CD14-positive monocyte (primary cell): ENCODE measurements around the gene GPR139. TPM values are rescaled to one million over a fixed set of nuclear protein-coding genes. Genes with fewer than 3 reads are reported as not detected.

ENCODE experiments used
- DNase-seq, 3 donors: peaks; one replicate each; pipeline ENCODE4 v3.0.0-alpha.2; 2011 to 2022
- H2AFZ ChIP-seq: 2 replicates; pipeline ENCODE4 v1.6.0; 2012; ENCODE audit warnings: mild to moderate bottlenecking, low read depth, low read length, inconsistent platforms; ENCODE audit not compliant: insufficient read depth, poor library complexity, severe bottlenecking
- H3K27ac ChIP-seq, 2 donors: 1 replicate in 1 of 2; 2 replicates in 1 of 2; pipeline ENCODE4 v1.5.1; 2012 to 2013; ENCODE audit warnings: low read length in 2 of 2, control low read depth in 1 of 2, inconsistent platforms in 1 of 2, low read depth in 1 of 2, mild to moderate bottlenecking in 1 of 2
- H3K27me3 ChIP-seq, 2 donors: one replicate each; pipeline versions ENCODE4 v1.6.0 to v1.6.1; 2011 to 2013; ENCODE audit warnings: low read length in 2 of 2; ENCODE audit not compliant: control insufficient read depth in 2 of 2, insufficient read depth in 2 of 2
- H3K36me3 ChIP-seq, 2 donors: replicated peaks in 1 of 2; 1 replicate in 1 of 2; 2 replicates in 1 of 2; pipeline versions ENCODE4 v1.5.1 to v1.6.1; 2012 to 2013; ENCODE audit warnings: low read length in 2 of 2, control low read depth in 1 of 2, inconsistent platforms in 1 of 2, mild to moderate bottlenecking in 1 of 2; ENCODE audit not compliant: insufficient read depth in 2 of 2, control insufficient read depth in 1 of 2
- H3K4me1 ChIP-seq, 2 donors: 1 replicate in 1 of 2; 2 replicates in 1 of 2; pipeline versions ENCODE4 v1.5.1 to v1.6.1; 2012 to 2013; ENCODE audit warnings: low read length in 2 of 2, control low read depth in 1 of 2, inconsistent platforms in 1 of 2, mild to moderate bottlenecking in 1 of 2, moderate library complexity in 1 of 2; ENCODE audit not compliant: insufficient read depth in 2 of 2, control insufficient read depth in 1 of 2
- H3K4me2 ChIP-seq: replicated peaks from 2 replicates; pipeline ENCODE3; 2012; ENCODE audit warnings: low read length, moderate library complexity, mild to moderate bottlenecking; ENCODE audit not compliant: poor library complexity, severe bottlenecking; ENCODE audit errors: extremely low read depth
- H3K4me3 ChIP-seq, 3 experiments: fragments of 200-600 bp in 1 of 3; sonication (generic) in 1 of 3; replicated peaks in 1 of 3; 1 replicate in 2 of 3; 2 replicates in 1 of 3; pipeline ENCODE4 v1.5.1; 2011 to 2013; ENCODE audit warnings: low read length in 3 of 3, mild to moderate bottlenecking in 3 of 3, control low read depth in 2 of 3, low read depth in 2 of 3, inconsistent platforms in 1 of 3, moderate library complexity in 1 of 3
- H3K79me2 ChIP-seq: 2 replicates; pipeline ENCODE4 v1.6.0; 2012; ENCODE audit warnings: mild to moderate bottlenecking, control low read depth, inconsistent platforms, low read length, moderate library complexity; ENCODE audit not compliant: insufficient read depth
- H3K9ac ChIP-seq: 2 replicates; pipeline ENCODE4 v1.6.0; 2017; ENCODE audit warnings: low read length, mild to moderate bottlenecking; ENCODE audit not compliant: insufficient read depth, poor library complexity, severe bottlenecking
- H3K9me3 ChIP-seq, 2 donors: replicated peaks in 1 of 2; 1 replicate in 1 of 2; 2 replicates in 1 of 2; pipeline versions ENCODE4 v1.5.1 to v1.6.1; 2012 to 2013; ENCODE audit warnings: low read length in 2 of 2, control low read depth in 1 of 2; ENCODE audit not compliant: control insufficient read depth in 1 of 2, insufficient read depth in 1 of 2
- H4K20me1 ChIP-seq: 2 replicates; pipeline ENCODE4 v1.6.0; 2012; ENCODE audit warnings: mild to moderate bottlenecking, low read length, control low read depth, moderate library complexity; ENCODE audit not compliant: insufficient read depth
- H3K27ac Mint-ChIP-seq, 7 donors: one replicate each; pipeline ENCODE4 v1.8.0; 2020; ENCODE audit warnings: mild to moderate bottlenecking in 7 of 7, mixed read lengths in 7 of 7, moderate library complexity in 6 of 7, inconsistent platforms in 2 of 7
- H3K27me3 Mint-ChIP-seq, 3 donors: one replicate each; pipeline ENCODE4 v1.8.0; 2021 to 2022; ENCODE audit warnings: low read depth in 3 of 3, mild to moderate bottlenecking in 3 of 3, mixed read lengths in 3 of 3, moderate library complexity in 3 of 3, inconsistent platforms in 1 of 3
- H3K36me3 Mint-ChIP-seq, 2 donors: one replicate each; pipeline ENCODE4 v1.8.0; 2020; ENCODE audit warnings: mixed read lengths in 2 of 2, inconsistent platforms in 1 of 2, mild to moderate bottlenecking in 1 of 2
- H3K4me1 Mint-ChIP-seq: one replicate; pipeline ENCODE4 v1.8.0; 2020; ENCODE audit warnings: mild to moderate bottlenecking, mixed read lengths
- H3K4me3 Mint-ChIP-seq, 2 donors: one replicate each; pipeline ENCODE4 v1.8.0; 2020; ENCODE audit warnings: mild to moderate bottlenecking in 2 of 2, mixed read lengths in 2 of 2, moderate library complexity in 1 of 2
- H3K9me3 Mint-ChIP-seq, 7 donors: one replicate each; pipeline ENCODE4 v1.8.0; 2020 to 2022; ENCODE audit warnings: mixed read lengths in 7 of 7, mild to moderate bottlenecking in 6 of 7, moderate library complexity in 6 of 7, inconsistent platforms in 2 of 7
- CTCF ChIP-seq: fragments of 200-600 bp; IDR thresholded peaks from one replicate; pipeline ENCODE4 v1.8.0; 2022; ENCODE audit warnings: antibody characterized with exemption, mild to moderate bottlenecking
- WGBS: methylation state at CpG from one replicate; pipeline ENCODE4 v1.1.5; 2013; ENCODE audit warnings: missing lambda C conversion rate; ENCODE audit not compliant: insufficient coverage; 5-methylcytosine and 5-hydroxymethylcytosine counted together
- intact Hi-C, 2 donors: fragments of 100-400 bp; cut with micrococcal nuclease; formaldehyde crosslinking; loops; one replicate each; pipeline versions ENCODE4 v1.15.0 to v1.15.1; 2023
- polyA plus RNA-seq, 3 donors: library from polyadenylated mRNA; depleted of rRNA in 1 of 3; unstranded in 2 of 3; stranded (reverse) in 1 of 3; fragments of 300-500 nt in 2 of 3; fragments of >200 nt in 1 of 3; fragmentation: Illumina TruSeq in 2 of 3; gene quantifications; 1 replicate in 2 of 3; 2 replicates in 1 of 3; pipeline ENCODE4 v1.2.3, GENCODE V29; 2012 to 2021

GPR139 gene
- polyA plus RNA-seq, 3 donors = not detected

DNA sequence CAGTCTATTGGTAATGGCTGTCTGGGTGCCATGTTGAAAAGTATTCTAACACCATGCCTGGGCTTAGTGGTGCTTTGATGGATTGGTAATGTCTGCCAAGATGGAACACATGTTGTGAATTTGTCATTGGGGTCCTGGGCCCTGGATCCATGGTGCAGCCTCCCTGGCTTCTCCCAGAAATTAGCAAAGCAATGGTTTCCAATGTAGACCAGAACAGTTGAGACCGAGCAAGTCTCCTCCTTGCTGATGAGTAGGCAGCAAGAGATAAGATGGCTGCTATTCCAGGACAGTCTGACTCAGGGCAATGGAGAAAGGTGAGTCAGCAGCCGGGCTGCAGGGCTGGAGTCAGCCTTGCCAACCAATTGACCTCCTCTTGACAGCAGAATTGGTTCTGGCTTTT, 30.8 kb downstream of the GPR139 start:
- no peaks in the 10 kb centered on the region for H3K4me1 ChIP-seq
- no peak overlapping the region for H3K4me3 Mint-ChIP-seq
- H2AFZ ChIP-seq = no peak overlapping the region
- intact Hi-C loops = no loop called here
- DNase-seq = no peak
- no peaks in the 10 kb centered on the region for H3K27me3 ChIP-seq
- H3K4me3 ChIP-seq = no peak overlapping the region
- H4K20me1 ChIP-seq = no peaks in the 10 kb centered on the region
- H3K79me2 ChIP-seq = no peaks in the 10 kb centered on the region
- peaks cover 0 to 5% (median 4%) of the 10 kb centered on the region in 3 donors for H3K27me3 Mint-ChIP-seq
- H3K9me3 Mint-ChIP-seq = no peaks in the 10 kb centered on the region
- H3K36me3 Mint-ChIP-seq = no peaks in the 10 kb centered on the region
- WGBS = 89% methylated on average over 2 of the region's 2 CpGs
- no peak overlapping the region for H3K9ac ChIP-seq
- H3K4me1 Mint-ChIP-seq = no peaks in the 10 kb centered on the region
- H3K27ac ChIP-seq = no peak overlapping the region
- no peak overlapping the region for H3K27ac Mint-ChIP-seq
- TF ChIP-seq CTCF = no peak
- no peaks in the 10 kb centered on the region for H3K36me3 ChIP-seq
- H3K9me3 ChIP-seq = no peaks in the 10 kb centered on the region
- no peak overlapping the region for H3K4me2 ChIP-seq

- Mint-ChIP-seq H3K27ac (no peak overlapping the region), H3K4me1 (no peaks in the 10 kb centered on the region), H3K4me3 (no peak overlapping the region), H3K36me3 (no peaks in the 10 kb centered on the region), H3K27me3 (peaks cover 0 to 5% (median 4%) of the 10 kb centered on the region in 3 donors), H3K9me3 (no peaks in the 10 kb centered on the region)
- Histone ChIP-seq H3K9me3 (no peaks in the 10 kb centered on the region), H3K9ac (no peak overlapping the region), H3K79me2 (no peaks in the 10 kb centered on the region), H3K27me3 (no peaks in the 10 kb centered on the region), H3K4me3 (no peak overlapping the region), H3K27ac (no peak overlapping the region), H3K4me2 (no peak overlapping the region), H3K36me3 (no peaks in the 10 kb centered on the region), H2AFZ (no peak overlapping the region), H3K4me1 (no peaks in the 10 kb centered on the region), H4K20me1 (no peaks in the 10 kb centered on the region)
- intact Hi-C loops = no loop called here
- 75% methylated on average over 2 of the region's 4 CpGs for WGBS
- no peak for DNase-seq
- no peak for TF ChIP-seq CTCF
Measured at GRCh38 chr16:20041924-20042596, 31.6 kb downstream of the GPR139 start.
